ENCODE measurements around the gene ST3GAL4.
A peak's percentile ranks its signal among the peaks of the same experiment; 100 is the strongest.
"Not testable (repeated sequence)": the region's sequence is repeated elsewhere in the genome, so short reads cannot be mapped to it uniquely, and the experiment has no call there.

Gene ST3GAL4

GRCh38 chr11:126363706-126364248 lies 8.3 kb downstream of the ST3GAL4 start:
- in situ Hi-C loops (cut with MboI; ENCODE audit: low pct_unique_long_range_greater_than_20kb, low sequenced_read_pairs, unreplicated experiment) = no loop called here
- no peak for TF ChIP-seq CTCF (IDR thresholded peaks at IDR 0.05; ENCODE audit: extremely low read depth, insufficient read depth, missing control alignments)
- DNase-seq (ENCODE audit: low spot score) = no peak

GRCh38 chr11:126364735-126365134 lies 9.2 kb downstream of the ST3GAL4 start:
- in situ Hi-C loops (cut with MboI; ENCODE audit: low pct_unique_long_range_greater_than_20kb, low sequenced_read_pairs, unreplicated experiment); DNase-seq (ENCODE audit: low spot score): not testable (repeated sequence)

- in situ Hi-C loops (cut with MboI; ENCODE audit: low pct_unique_long_range_greater_than_20kb, low sequenced_read_pairs, unreplicated experiment); DNase-seq (ENCODE audit: low spot score): not testable (repeated sequence)
Measured at GRCh38 chr11:126365508-126365907, 10.0 kb downstream of the ST3GAL4 start.

- in situ Hi-C loops (cut with MboI; ENCODE audit: low pct_unique_long_range_greater_than_20kb, low sequenced_read_pairs, unreplicated experiment) = no loop called here
- no peak for TF ChIP-seq CTCF (IDR thresholded peaks at IDR 0.05; ENCODE audit: extremely low read depth, insufficient read depth, missing control alignments)
- DNase-seq (ENCODE audit: low spot score) = no peak
Measured at GRCh38 chr11:126366064-126366822, 10.8 kb downstream of the ST3GAL4 start.

- in situ Hi-C loops (cut with MboI; ENCODE audit: low pct_unique_long_range_greater_than_20kb, low sequenced_read_pairs, unreplicated experiment); DNase-seq (ENCODE audit: low spot score): not testable (repeated sequence)
- TF ChIP-seq CTCF (IDR thresholded peaks at IDR 0.05; ENCODE audit: extremely low read depth, insufficient read depth, missing control alignments) = peak; percentile 18
Measured at GRCh38 chr11:126366823-126367654, 11.6 kb downstream of the ST3GAL4 start.

- DNase-seq (ENCODE audit: low spot score); in situ Hi-C loops (cut with MboI; ENCODE audit: low pct_unique_long_range_greater_than_20kb, low sequenced_read_pairs, unreplicated experiment): not testable (repeated sequence)
Measured at GRCh38 chr11:126367806-126368205, 12.3 kb downstream of the ST3GAL4 start.

- in situ Hi-C loops (cut with MboI; ENCODE audit: low pct_unique_long_range_greater_than_20kb, low sequenced_read_pairs, unreplicated experiment); DNase-seq (ENCODE audit: low spot score): not testable (repeated sequence)
Measured at GRCh38 chr11:126368336-126369119, 13.0 kb downstream of the ST3GAL4 start.

GRCh38 chr11:126370016-126370415 lies 14.5 kb downstream of the ST3GAL4 start:
- no peak for DNase-seq (ENCODE audit: low spot score)
- TF ChIP-seq CTCF (IDR thresholded peaks at IDR 0.05; ENCODE audit: extremely low read depth, insufficient read depth, missing control alignments) = no peak
- in situ Hi-C loops (cut with MboI; ENCODE audit: low pct_unique_long_range_greater_than_20kb, low sequenced_read_pairs, unreplicated experiment) = no loop called here

All from GM13977 (cell line).